Mesenchymal stem cell (in vitro differentiated cells and primary cell): Measurements from ENCODE around the gene C1orf198.

Experiments used
- DNase-seq: peaks from one replicate; pipeline ENCODE4 v3.0.0-alpha.2; 2013
- H2AFZ ChIP-seq: one replicate; pipeline ENCODE4 v1.6.1; 2013; ENCODE audit warnings: low read depth, mild to moderate bottlenecking, control low read depth, inconsistent platforms, low read length, moderate library complexity
- H2AK5ac ChIP-seq: 2 replicates; pipeline ENCODE4 v1.6.1; 2013; ENCODE audit warnings: low read length, moderate library complexity, mild to moderate bottlenecking, inconsistent platforms; ENCODE audit not compliant: severe bottlenecking
- H2BK120ac ChIP-seq: one replicate; pipeline ENCODE4 v1.6.1; 2013; ENCODE audit warnings: low read depth, mild to moderate bottlenecking, inconsistent platforms, low read length, moderate library complexity
- H2BK12ac ChIP-seq, 2 experiments: one replicate each; pipeline ENCODE4 v1.6.1; 2013; ENCODE audit warnings: inconsistent platforms in 2 of 2, low read length in 2 of 2, mild to moderate bottlenecking in 2 of 2, moderate library complexity in 2 of 2, control low read depth in 1 of 2
- H2BK15ac ChIP-seq: one replicate; pipeline ENCODE4 v1.6.1; 2013; ENCODE audit warnings: mild to moderate bottlenecking, low read depth, inconsistent platforms; ENCODE audit not compliant: poor library complexity, severe bottlenecking
- H2BK5ac ChIP-seq: 2 replicates; pipeline ENCODE4 v1.6.1; 2013; ENCODE audit warnings: low read depth, mild to moderate bottlenecking, low read length, control low read depth, inconsistent platforms; ENCODE audit not compliant: poor library complexity, severe bottlenecking
- H3K14ac ChIP-seq, 2 experiments: one replicate each; pipeline ENCODE4 v1.6.1; 2013; ENCODE audit warnings: inconsistent platforms in 2 of 2, low read length in 2 of 2, control low read depth in 1 of 2, mild to moderate bottlenecking in 1 of 2, moderate library complexity in 1 of 2
- H3K18ac ChIP-seq, 2 experiments: one replicate each; pipeline ENCODE4 v1.6.1; 2013; ENCODE audit warnings: inconsistent platforms in 2 of 2, low read length in 2 of 2, control low read depth in 1 of 2, low read depth in 1 of 2, mild to moderate bottlenecking in 1 of 2
- H3K23ac ChIP-seq, 2 experiments: one replicate each; pipeline ENCODE4 v1.6.1; 2013; ENCODE audit warnings: inconsistent platforms in 2 of 2, low read length in 2 of 2, mild to moderate bottlenecking in 2 of 2, moderate library complexity in 2 of 2, control low read depth in 1 of 2
- H3K27ac ChIP-seq: 2 replicates; pipeline ENCODE4 v1.5.1; 2013; ENCODE audit warnings: mild to moderate bottlenecking, moderate library complexity, low read length, control low read depth, inconsistent platforms; ENCODE audit not compliant: poor library complexity, severe bottlenecking
- H3K27me3 ChIP-seq, 2 experiments: 2 replicates each; pipeline versions ENCODE4 v1.6.1 to v1.7.0; 2013; ENCODE audit warnings: low read length in 2 of 2, mild to moderate bottlenecking in 2 of 2, moderate library complexity in 2 of 2, control low read depth in 1 of 2, inconsistent platforms in 1 of 2; ENCODE audit not compliant: control insufficient read depth in 1 of 2, insufficient read depth in 1 of 2
- H3K36me3 ChIP-seq, 2 experiments: 2 replicates each; pipeline versions ENCODE4 v1.6.1 to v1.7.0; 2013; ENCODE audit warnings: low read length in 2 of 2, control low read depth in 1 of 2, inconsistent platforms in 1 of 2, low read depth in 1 of 2, mild to moderate bottlenecking in 1 of 2; ENCODE audit not compliant: insufficient read depth in 2 of 2, control insufficient read depth in 1 of 2
- H3K4ac ChIP-seq, 2 experiments: one replicate each; pipeline ENCODE4 v1.6.1; 2013; ENCODE audit warnings: inconsistent platforms in 2 of 2, low read length in 2 of 2, mild to moderate bottlenecking in 2 of 2, moderate library complexity in 2 of 2, control low read depth in 1 of 2, low read depth in 1 of 2
- H3K4me1 ChIP-seq: 2 replicates; pipeline ENCODE4 v1.6.1; 2013; ENCODE audit warnings: low read depth, low read length, control low read depth; ENCODE audit not compliant: control insufficient read depth, insufficient read depth
- H3K4me2 ChIP-seq: 2 replicates; pipeline ENCODE4 v1.6.1; 2013; ENCODE audit warnings: low read length, mild to moderate bottlenecking, inconsistent platforms; ENCODE audit not compliant: poor library complexity, severe bottlenecking
- H3K4me3 ChIP-seq, 2 experiments: 2 replicates each; pipeline versions ENCODE4 v1.5.1 to v1.7.0; 2013; ENCODE audit warnings: low read length in 2 of 2, mild to moderate bottlenecking in 2 of 2, control low read depth in 1 of 2, low read depth in 1 of 2; ENCODE audit not compliant: insufficient read depth in 1 of 2
- H3K79me1 ChIP-seq: replicated peaks from 2 replicates; pipeline ENCODE4 v1.6.1; 2013; ENCODE audit warnings: mild to moderate bottlenecking, control low read depth, low read length, inconsistent platforms; ENCODE audit not compliant: poor library complexity, severe bottlenecking
- H3K9ac ChIP-seq: 2 replicates; pipeline ENCODE4 v1.7.0; 2013; ENCODE audit warnings: mild to moderate bottlenecking, low read length, moderate library complexity
- H3K9me3 ChIP-seq: 2 replicates; pipeline ENCODE4 v1.7.0; 2013; ENCODE audit warnings: mild to moderate bottlenecking, low read length; ENCODE audit not compliant: control insufficient read depth
- H4K8ac ChIP-seq: one replicate; pipeline ENCODE4 v1.6.1; 2013; ENCODE audit warnings: inconsistent platforms, mild to moderate bottlenecking, low read length, moderate library complexity
- H4K91ac ChIP-seq: one replicate; pipeline ENCODE4 v1.6.1; 2013; ENCODE audit warnings: mild to moderate bottlenecking, low read length, inconsistent platforms
- WGBS: methylation state at CpG from one replicate; pipeline ENCODE4 v1.1.7; 2013; ENCODE audit warnings: mixed read lengths; 5-methylcytosine and 5-hydroxymethylcytosine counted together

Gene C1orf198

DNA sequence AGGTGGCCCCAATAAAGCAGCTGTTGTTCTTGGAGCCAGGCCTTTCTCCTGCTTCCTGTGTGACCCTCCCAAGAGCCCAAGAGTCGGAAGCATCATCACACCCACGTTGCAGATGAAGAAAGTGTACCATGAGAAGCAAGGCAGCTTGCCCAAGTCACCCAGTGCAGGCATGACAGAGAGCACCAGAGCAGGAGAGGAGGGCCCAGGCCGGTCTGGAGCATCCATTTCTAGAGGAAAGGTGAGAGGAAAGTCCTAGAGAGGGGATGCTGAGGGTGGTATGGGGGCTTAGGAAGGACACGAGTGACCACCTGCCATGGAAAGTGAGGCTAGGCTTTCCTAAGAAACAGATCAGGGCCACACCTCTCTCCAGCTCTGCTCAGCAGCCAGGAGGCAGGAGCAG, 47.0 kb downstream of the C1orf198 start:
- Histone ChIP-seq H3K9ac (no peak overlapping the region), H3K36me3 (no peaks in the 10 kb centered on the region), H2BK12ac (no peak overlapping the region), H2AK5ac (no peak overlapping the region), H2AFZ (no peak overlapping the region), H3K79me1 (no peaks in the 10 kb centered on the region), H3K18ac (no peak overlapping the region), H3K23ac (no peak overlapping the region), H3K14ac (no peak overlapping the region), H3K27ac (no peak overlapping the region), H4K91ac (no peak overlapping the region), H3K4me2 (no peak overlapping the region), H3K4ac (no peak overlapping the region), H3K4me3 (peak overlapping the region in 1 of 2 experiments; percentile 8), H4K8ac (no peak overlapping the region), H2BK120ac (no peak overlapping the region), H2BK5ac (no peak overlapping the region), H3K9me3 (no peaks in the 10 kb centered on the region), H2BK15ac (no peak overlapping the region), H3K4me1 (peaks cover 12% of the 10 kb centered on the region), H3K27me3 (no peaks in the 10 kb centered on the region)
- DNase-seq, result no peak
- WGBS, result 77% methylated on average over 4 of the region's 4 CpGs

DNA sequence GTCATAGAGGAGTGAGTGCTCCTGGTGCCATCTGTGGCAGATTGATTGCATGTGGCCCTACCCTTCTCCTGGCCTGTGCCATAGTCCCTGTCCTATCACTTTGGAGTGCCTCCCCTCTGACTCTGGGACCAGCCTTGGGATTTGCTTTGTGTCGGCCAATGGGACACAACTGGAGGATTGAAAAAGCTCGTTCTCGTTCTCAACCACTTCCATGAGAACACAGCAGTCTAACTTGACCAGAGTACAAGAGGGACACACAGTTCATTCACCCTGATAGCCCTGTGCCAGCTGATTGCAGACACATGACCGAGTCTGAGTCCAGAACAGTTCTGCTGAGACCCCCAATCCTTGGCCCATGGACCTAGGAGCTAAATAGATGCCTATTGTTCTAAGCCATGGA, 47.8 kb downstream of the C1orf198 start:
- Histone ChIP-seq H4K91ac (no peak overlapping the region), H2BK15ac (no peak overlapping the region), H3K9me3 (no peaks in the 10 kb centered on the region), H4K8ac (no peak overlapping the region), H3K4me2 (no peak overlapping the region), H3K36me3 (no peaks in the 10 kb centered on the region), H2AK5ac (no peak overlapping the region), H2BK12ac (no peak overlapping the region), H3K18ac (no peak overlapping the region), H3K4ac (no peak overlapping the region), H3K23ac (no peak overlapping the region), H2BK5ac (no peak overlapping the region), H3K27me3 (no peaks in the 10 kb centered on the region), H3K9ac (no peak overlapping the region), H3K27ac (no peak overlapping the region), H3K4me1 (peaks cover 8% of the 10 kb centered on the region), H3K14ac (no peak overlapping the region), H2BK120ac (no peak overlapping the region), H2AFZ (no peak overlapping the region), H3K79me1 (no peaks in the 10 kb centered on the region), H3K4me3 (no peak overlapping the region)
- 74% methylated on average over 4 of the region's 4 CpGs for WGBS
- no peak for DNase-seq

DNA sequence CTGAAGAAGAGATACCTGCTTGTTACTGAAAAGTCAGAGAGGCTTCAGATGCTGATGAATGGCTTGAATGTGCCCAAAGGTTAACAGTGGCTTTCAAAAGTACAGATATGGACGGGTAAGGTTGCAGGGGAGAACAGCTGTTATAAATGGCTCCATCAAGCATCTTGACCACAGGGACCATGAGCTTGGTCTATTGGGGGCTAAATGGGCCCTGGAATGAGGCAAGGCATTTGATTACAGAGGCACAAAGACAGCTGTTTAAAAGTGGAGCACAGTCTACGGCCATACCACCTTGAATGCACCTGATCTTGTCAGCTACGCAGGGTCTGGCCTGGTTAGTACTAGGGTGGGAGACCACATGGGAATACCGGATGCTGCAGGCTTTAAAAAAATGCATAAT, 48.3 kb downstream of the C1orf198 start:
- no peaks in the 10 kb centered on the region for H3K9me3 ChIP-seq
- no peak overlapping the region for H4K91ac ChIP-seq
- H3K4ac ChIP-seq, result no peak overlapping the region
- H3K36me3 ChIP-seq, result no peaks in the 10 kb centered on the region
- H2BK15ac ChIP-seq, result no peak overlapping the region
- no peak overlapping the region for H3K27ac ChIP-seq
- H3K4me1 ChIP-seq, result peaks cover 6% of the 10 kb centered on the region
- no peak overlapping the region for H2AK5ac ChIP-seq
- H3K9ac ChIP-seq, result no peak overlapping the region
- no peak overlapping the region for H2BK120ac ChIP-seq
- no peak overlapping the region for H3K4me2 ChIP-seq
- DNase-seq, result no peak
- H3K27me3 ChIP-seq, result no peaks in the 10 kb centered on the region
- H4K8ac ChIP-seq, result no peak overlapping the region
- no peak overlapping the region for H2BK12ac ChIP-seq
- H3K4me3 ChIP-seq, result no peak overlapping the region
- no peak overlapping the region for H2AFZ ChIP-seq
- H3K23ac ChIP-seq, result no peak overlapping the region
- H2BK5ac ChIP-seq, result no peak overlapping the region
- WGBS, result 81% methylated on average over 4 of the region's 4 CpGs
- no peaks in the 10 kb centered on the region for H3K79me1 ChIP-seq
- no peak overlapping the region for H3K18ac ChIP-seq
- H3K14ac ChIP-seq, result no peak overlapping the region

DNA sequence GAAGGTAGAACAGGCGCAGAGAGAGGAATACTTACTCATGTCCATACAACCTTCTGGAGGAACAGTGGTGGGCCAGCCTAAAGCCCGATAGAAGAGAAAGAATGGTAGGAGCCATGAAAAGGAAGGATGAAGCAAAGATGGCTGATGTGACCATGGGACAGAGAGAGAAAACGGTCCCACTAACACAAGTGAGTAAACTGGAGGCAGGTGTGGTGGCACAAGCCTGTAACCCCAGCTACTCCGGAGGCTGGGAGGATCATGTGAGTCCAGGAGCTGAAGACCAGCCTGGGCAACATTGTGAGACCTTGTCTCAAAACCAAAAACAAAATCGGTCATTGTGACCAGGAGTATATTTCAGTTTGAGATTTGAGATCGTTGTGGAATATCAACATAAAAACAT, 49.4 kb downstream of the C1orf198 start:
- H3K9me3 ChIP-seq, result no peaks in the 10 kb centered on the region
- H4K91ac ChIP-seq, result no peak overlapping the region
- no peak overlapping the region for H3K4ac ChIP-seq
- H4K8ac ChIP-seq, result no peak overlapping the region
- no peaks in the 10 kb centered on the region for H3K79me1 ChIP-seq
- no peak overlapping the region for H2AFZ ChIP-seq
- no peak overlapping the region for H3K27ac ChIP-seq
- WGBS, result 96% methylated on average over 5 of the region's 6 CpGs
- no peak overlapping the region for H3K4me2 ChIP-seq
- no peak overlapping the region for H2BK5ac ChIP-seq
- H3K23ac ChIP-seq, result no peak overlapping the region
- H3K27me3 ChIP-seq, result no peaks in the 10 kb centered on the region
- H3K4me3 ChIP-seq, result no peak overlapping the region
- H2AK5ac ChIP-seq, result no peak overlapping the region
- H3K9ac ChIP-seq, result no peak overlapping the region
- DNase-seq, result no peak
- H3K18ac ChIP-seq, result no peak overlapping the region
- no peak overlapping the region for H2BK12ac ChIP-seq
- no peak overlapping the region for H2BK15ac ChIP-seq
- H3K4me1 ChIP-seq, result peaks cover 2% of the 10 kb centered on the region
- no peak overlapping the region for H3K14ac ChIP-seq
- H3K36me3 ChIP-seq, result no peaks in the 10 kb centered on the region
- H2BK120ac ChIP-seq, result no peak overlapping the region
